GM19324 (cell line): Measurements from ENCODE around the gene TOMM6.

Experiments used
- ATAC-seq: cut with Tn5 transposase; IDR thresholded peaks from one replicate; pipeline ENCODE4 v1.9.1; 2021; ENCODE audit warnings: mild to moderate bottlenecking, moderate library complexity; ENCODE audit not compliant: unreplicated experiment, low FRiP score

TOMM6 gene

GRCh38 chr6:41787219-41787917 lies at the start of gene TOMM6:
TSS of gene TOMM6 (plus strand) at chr6:41787694. CDS start at chr6:41787698, 4 bp downstream.
- ATAC-seq, result peak; percentile 89

- ATAC-seq, result no peak
These were observed 48.5 kb upstream of the TOMM6 start for GRCh38 chr6:41739041-41739440.

- no peak for ATAC-seq
These were observed 46.9 kb upstream of the TOMM6 start for GRCh38 chr6:41740366-41741162.

- no peak for ATAC-seq
These were observed 45.6 kb upstream of the TOMM6 start for GRCh38 chr6:41741625-41742490.

- no peak for ATAC-seq
These were observed 43.9 kb upstream of the TOMM6 start for GRCh38 chr6:41743406-41744235.

GRCh38 chr6:41744236-41744787 lies 43.2 kb upstream of the TOMM6 start:
- no peak for ATAC-seq

GRCh38 chr6:41746107-41746506 lies 41.4 kb upstream of the TOMM6 start:
- ATAC-seq, result no peak

- ATAC-seq, result no peak
These were observed 40.0 kb upstream of the TOMM6 start, which contains the start of gene PGC for GRCh38 chr6:41747256-41748101. TSS of gene PGC (minus strand) at chr6:41747397. CDS start at chr6:41747334, 63 bp downstream.

- no peak for ATAC-seq
These were observed 39.4 kb upstream of the TOMM6 start for GRCh38 chr6:41748102-41748477.

GRCh38 chr6:41748542-41748941 lies 39.0 kb upstream of the TOMM6 start:
- no peak for ATAC-seq

- no peak for ATAC-seq
These were observed 37.1 kb upstream of the TOMM6 start for GRCh38 chr6:41750374-41750773.

GRCh38 chr6:41755895-41756294 lies 31.6 kb upstream of the TOMM6 start:
- no peak for ATAC-seq

GRCh38 chr6:41756354-41756753 lies 31.1 kb upstream of the TOMM6 start:
- ATAC-seq, result no peak

- no peak for ATAC-seq
These were observed 30.2 kb upstream of the TOMM6 start for GRCh38 chr6:41757271-41757670.

GRCh38 chr6:41757931-41758640 lies 29.4 kb upstream of the TOMM6 start:
- no peak for ATAC-seq

- ATAC-seq, result no peak
These were observed 28.9 kb upstream of the TOMM6 start for GRCh38 chr6:41758641-41759035.

- no peak for ATAC-seq
These were observed 28.2 kb upstream of the TOMM6 start for GRCh38 chr6:41759106-41759904.
